AG04449 (cell line): Measurements from ENCODE around the gene CREB3.
A peak's percentile ranks its signal among the peaks of the same experiment; 100 is the strongest.

Experiments used
- CTCF ChIA-PET: fragments of 350-600 bp; formaldehyde crosslinking; extraction: SDS; loops from one replicate; lab custom pipeline; 2021; ENCODE audit warnings: antibody characterized with exemption; lab: Yijun Ruan, JAX
- POLR2A ChIA-PET: fragments of 400-600, 350-600 bp; formaldehyde crosslinking; extraction: SDS; loops from one replicate; lab custom pipeline; 2020; ENCODE audit warnings: antibody characterized with exemption, inconsistent platforms; lab: Yijun Ruan, JAX
- DNase-seq: peaks from one replicate; pipeline ENCODE4 v3.0.0-alpha.2; 2010; ENCODE audit warnings: low read depth, low spot score
- H3K4me3 ChIP-seq: 2 replicates; pipeline ENCODE4 v1.5.1; 2011; ENCODE audit warnings: low read depth, mild to moderate bottlenecking, control low read depth, low read length
- TF ChIP-seq, protein P1 (sequence below): IDR thresholded peaks from one replicate; pipeline ENCODE4 v1.5.1; 2011; ENCODE audit warnings: mild to moderate bottlenecking, moderate library complexity, low read length, control low read depth, inconsistent platforms; ENCODE audit not compliant: insufficient read depth; ENCODE audit errors: missing control alignments

Gene CREB3

GRCh38 chr9:35687306-35687705 lies 45.2 kb upstream of the CREB3 start:
- TF ChIP-seq, protein P1, sequence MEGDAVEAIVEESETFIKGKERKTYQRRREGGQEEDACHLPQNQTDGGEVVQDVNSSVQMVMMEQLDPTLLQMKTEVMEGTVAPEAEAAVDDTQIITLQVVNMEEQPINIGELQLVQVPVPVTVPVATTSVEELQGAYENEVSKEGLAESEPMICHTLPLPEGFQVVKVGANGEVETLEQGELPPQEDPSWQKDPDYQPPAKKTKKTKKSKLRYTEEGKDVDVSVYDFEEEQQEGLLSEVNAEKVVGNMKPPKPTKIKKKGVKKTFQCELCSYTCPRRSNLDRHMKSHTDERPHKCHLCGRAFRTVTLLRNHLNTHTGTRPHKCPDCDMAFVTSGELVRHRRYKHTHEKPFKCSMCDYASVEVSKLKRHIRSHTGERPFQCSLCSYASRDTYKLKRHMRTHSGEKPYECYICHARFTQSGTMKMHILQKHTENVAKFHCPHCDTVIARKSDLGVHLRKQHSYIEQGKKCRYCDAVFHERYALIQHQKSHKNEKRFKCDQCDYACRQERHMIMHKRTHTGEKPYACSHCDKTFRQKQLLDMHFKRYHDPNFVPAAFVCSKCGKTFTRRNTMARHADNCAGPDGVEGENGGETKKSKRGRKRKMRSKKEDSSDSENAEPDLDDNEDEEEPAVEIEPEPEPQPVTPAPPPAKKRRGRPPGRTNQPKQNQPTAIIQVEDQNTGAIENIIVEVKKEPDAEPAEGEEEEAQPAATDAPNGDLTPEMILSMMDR, result no peak
- H3K4me3 ChIP-seq, result peak overlapping the region; percentile 97
- ChIA-PET CTCF (interaction anchor here (1.2 to 34.3 kb wide), 6 partner anchors 10 to 84 kb away, joined by 5 to 816 read pairs (median 26); partner anchors contain the start of genes CCDC107, CREB3, RMRP and TLN1), POLR2A (interaction anchor here (0.7 to 15.8 kb wide), 10 partner anchors 7 to 72 kb away, joined by 3 to 325 read pairs (median 20); partner anchors contain the start of genes ARHGEF39, CA9, CCDC107 and CREB3)
- DNase-seq, result no peak

DNA sequence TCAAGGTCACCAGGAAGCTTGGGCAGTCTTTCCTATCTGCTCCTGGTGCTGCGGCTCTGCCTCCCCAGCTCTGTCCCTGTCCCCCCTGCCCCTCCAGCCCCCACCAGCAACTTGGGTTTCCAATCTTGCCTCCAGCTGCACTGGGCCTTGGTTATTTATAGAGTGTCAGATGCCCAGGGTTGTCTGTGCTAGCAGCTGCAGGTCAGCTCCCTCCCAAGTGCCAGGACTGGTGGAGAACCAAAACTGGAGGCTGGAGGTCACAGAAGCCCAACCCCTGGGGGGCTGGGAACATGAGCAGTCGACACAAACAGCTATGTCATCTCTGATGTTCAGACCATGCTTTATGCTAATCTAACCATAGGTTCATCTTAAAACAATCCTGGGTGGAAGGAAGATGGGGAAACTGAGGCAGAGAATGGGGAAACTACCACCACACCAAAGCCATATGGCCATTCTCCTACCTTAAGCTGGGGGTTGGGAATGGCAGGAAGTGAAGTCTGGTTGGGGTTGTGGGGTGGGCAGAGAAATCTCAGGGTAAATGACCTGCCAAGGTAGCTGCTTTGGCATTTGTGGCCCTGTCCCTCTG lies 44.4 kb upstream of the CREB3 start:
- H3K4me3 ChIP-seq, result peak overlapping the region; percentile 97
- TF ChIP-seq, protein P1, result no peak
- ChIA-PET CTCF (interaction anchor here (1.2 to 34.3 kb wide), 7 partner anchors 9 to 84 kb away, joined by 4 to 816 read pairs (median 24); partner anchors contain the start of genes CCDC107, CREB3, RMRP and TLN1), POLR2A (interaction anchor here (0.6 to 15.8 kb wide), 13 partner anchors 8 to 124 kb away, joined by 3 to 325 read pairs (median 6); partner anchors contain the start of genes ARHGEF39, CA9, CCDC107 and CREB3)
- no peak for DNase-seq

GRCh38 chr9:35688558-35689541 lies 43.6 kb upstream of the CREB3 start:
- ChIA-PET CTCF (interaction anchor here (1.2 to 34.3 kb wide), 7 partner anchors 9 to 85 kb away, joined by 4 to 816 read pairs (median 24); partner anchors contain the start of genes CCDC107, CREB3, RMRP and TLN1), POLR2A (interaction anchor here (0.6 to 15.8 kb wide), 16 partner anchors 8 to 123 kb away, joined by 3 to 325 read pairs (median 4); partner anchors contain the start of genes ARHGEF39, CCDC107, CREB3 and RMRP)
- peak overlapping the region; percentile 97 for H3K4me3 ChIP-seq
- TF ChIP-seq, protein P1, result no peak
- no peak for DNase-seq

GRCh38 chr9:35689542-35690293 lies 42.7 kb upstream of the CREB3 start, which contains the start of gene TPM2:
Gene TPM2 (minus strand): TSS chr9:35689925. CDS start chr9:35689817, 108 bp downstream.
- TF ChIP-seq, protein P1, result no peak
- DNase-seq, result no peak
- H3K4me3 ChIP-seq, result peak within 1 kb of the TSS; percentile 97
- CTCF ChIA-PET, result interaction anchor here (0.8 to 34.3 kb wide), 5 partner anchors 8 to 32 kb away, joined by 3 to 816 read pairs (median 28); partner anchors contain the start of genes ARHGEF39, CCDC107, CREB3 and RMRP
- POLR2A ChIA-PET, result interaction anchor here (0.7 to 15.8 kb wide), 16 partner anchors 9 to 203 kb away, joined by 3 to 325 read pairs (median 6); partner anchors contain the start of genes ARHGEF39, CCDC107, CREB3 and RMRP

GRCh38 chr9:35690294-35690613 lies 42.2 kb upstream of the CREB3 start:
- POLR2A ChIA-PET, result interaction anchor here (0.8 to 15.8 kb wide), 15 partner anchors 8 to 204 kb away, joined by 3 to 325 read pairs (median 6); partner anchors contain the start of genes ARHGEF39, CCDC107, CREB3 and RMRP
- CTCF ChIA-PET, result interaction anchor here (0.8 to 34.3 kb wide), 4 partner anchors 26 to 32 kb away, joined by 3 to 816 read pairs (median 16); partner anchors contain the start of genes ARHGEF39, CCDC107, CREB3 and RMRP
- no peak for DNase-seq
- peak overlapping the region; percentile 97 for H3K4me3 ChIP-seq
- TF ChIP-seq, protein P1, result no peak
